ENCODE results near the gene EPN1. TPM values are rescaled to one million over a fixed set of nuclear protein-coding genes. Genes with fewer than 3 reads are reported as not detected.

Gene EPN1
- polyA plus RNA-seq, 1 of the 3 experiments (the other 2 are of a cell fraction): 134 TPM

DNA sequence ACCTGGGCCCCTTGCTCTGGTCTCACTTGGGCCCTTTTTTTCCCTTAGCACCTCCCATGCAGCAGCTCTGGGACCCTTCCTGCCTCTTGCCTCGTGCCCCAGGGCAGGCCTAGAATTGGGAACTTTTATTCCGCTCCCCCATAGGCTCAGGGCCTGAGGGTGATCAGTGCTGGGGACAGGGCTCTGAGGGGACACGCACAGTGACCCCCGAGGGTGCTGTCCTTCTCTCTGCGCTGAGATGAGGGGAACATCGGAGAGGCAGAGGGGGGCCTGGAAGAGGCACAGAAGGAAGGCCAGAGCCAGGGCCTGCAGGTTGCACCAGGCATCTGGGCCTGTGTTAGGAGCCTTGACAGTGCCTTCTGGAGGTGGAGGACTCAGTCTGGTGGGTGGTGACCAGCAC is 10.8 kb downstream of the EPN1 start:
- no peaks in the 10 kb centered on the region for H3K9me3 ChIP-seq
- H3F3A ChIP-seq (replicated peaks; ENCODE audit: insufficient read depth): no peaks in the 10 kb centered on the region
- H2AFZ ChIP-seq (ENCODE audit: low read depth): no peak overlapping the region
- 96% methylated on average over 6 of the region's 6 CpGs for WGBS (ENCODE audit: low lambda C conversion rate)
- no peak overlapping the region for H3K4me3 ChIP-seq (ENCODE audit: low read depth in 2 of 2, low read length in 1 of 2)
- H3K36me3 ChIP-seq (replicated peaks in 1 of 2; ENCODE audit: control insufficient read depth in 1 of 2, insufficient read depth in 2 of 2, low read length in 1 of 2): peaks cover 16 to 57% of the 10 kb centered on the region in 2 experiments
- H3K27ac ChIP-seq (ENCODE audit: low read depth in 2 of 2, low read length in 1 of 2): no peak overlapping the region
- H4K20me1 ChIP-seq (ENCODE audit: insufficient read depth): peaks cover 69% of the 10 kb centered on the region
- peaks cover 56% of the 10 kb centered on the region for H3K79me2 ChIP-seq (ENCODE audit: insufficient read depth)
- TF ChIP-seq TCF12 (IDR thresholded peaks at IDR 0.05) (no peak), FOSL2 (IDR thresholded peaks at IDR 0.05; ENCODE audit: borderline replicate concordance, low read depth) (no peak)
- H3K9ac ChIP-seq: no peak overlapping the region
- DNase-seq: no peak
- no peak overlapping the region for H3K4me2 ChIP-seq
- no peaks in the 10 kb centered on the region for H3K27me3 ChIP-seq (ENCODE audit: insufficient read depth)
- no peaks in the 10 kb centered on the region for H3K9me2 ChIP-seq
- CTCF ChIA-PET: no interaction called here
- POLR2A ChIA-PET: no interaction called here
- H3K4me1 ChIP-seq (ENCODE audit: control insufficient read depth in 1 of 2, insufficient read depth in 2 of 2, low read depth in 1 of 2, low read length in 1 of 2): no peaks in the 10 kb centered on the region

GRCh38 chr19:55686311-55687050 is 11.5 kb downstream of the EPN1 start:
- DNase-seq: no peak
- H3K9me2 ChIP-seq: no peaks in the 10 kb centered on the region
- no peak overlapping the region for H2AFZ ChIP-seq (ENCODE audit: low read depth)
- WGBS (ENCODE audit: low lambda C conversion rate): 94% methylated on average over 24 of the region's 29 CpGs
- peaks cover 49% of the 10 kb centered on the region for H3K79me2 ChIP-seq (ENCODE audit: insufficient read depth)
- H3K36me3 ChIP-seq (replicated peaks in 1 of 2; ENCODE audit: control insufficient read depth in 1 of 2, insufficient read depth in 2 of 2, low read length in 1 of 2): peaks cover 9 to 57% of the 10 kb centered on the region in 2 experiments
- H3K27me3 ChIP-seq (ENCODE audit: insufficient read depth): no peaks in the 10 kb centered on the region
- H3F3A ChIP-seq (replicated peaks; ENCODE audit: insufficient read depth): no peaks in the 10 kb centered on the region
- peaks cover 62% of the 10 kb centered on the region for H4K20me1 ChIP-seq (ENCODE audit: insufficient read depth)
- ChIA-PET CTCF (interaction anchor here (1.1 kb wide), 1 partner anchor 17 kb away, joined by 3 read pairs; no protein-coding TSS in a partner anchor), POLR2A (no interaction called here)
- H3K9me3 ChIP-seq: no peaks in the 10 kb centered on the region
- TF ChIP-seq, protein P1, sequence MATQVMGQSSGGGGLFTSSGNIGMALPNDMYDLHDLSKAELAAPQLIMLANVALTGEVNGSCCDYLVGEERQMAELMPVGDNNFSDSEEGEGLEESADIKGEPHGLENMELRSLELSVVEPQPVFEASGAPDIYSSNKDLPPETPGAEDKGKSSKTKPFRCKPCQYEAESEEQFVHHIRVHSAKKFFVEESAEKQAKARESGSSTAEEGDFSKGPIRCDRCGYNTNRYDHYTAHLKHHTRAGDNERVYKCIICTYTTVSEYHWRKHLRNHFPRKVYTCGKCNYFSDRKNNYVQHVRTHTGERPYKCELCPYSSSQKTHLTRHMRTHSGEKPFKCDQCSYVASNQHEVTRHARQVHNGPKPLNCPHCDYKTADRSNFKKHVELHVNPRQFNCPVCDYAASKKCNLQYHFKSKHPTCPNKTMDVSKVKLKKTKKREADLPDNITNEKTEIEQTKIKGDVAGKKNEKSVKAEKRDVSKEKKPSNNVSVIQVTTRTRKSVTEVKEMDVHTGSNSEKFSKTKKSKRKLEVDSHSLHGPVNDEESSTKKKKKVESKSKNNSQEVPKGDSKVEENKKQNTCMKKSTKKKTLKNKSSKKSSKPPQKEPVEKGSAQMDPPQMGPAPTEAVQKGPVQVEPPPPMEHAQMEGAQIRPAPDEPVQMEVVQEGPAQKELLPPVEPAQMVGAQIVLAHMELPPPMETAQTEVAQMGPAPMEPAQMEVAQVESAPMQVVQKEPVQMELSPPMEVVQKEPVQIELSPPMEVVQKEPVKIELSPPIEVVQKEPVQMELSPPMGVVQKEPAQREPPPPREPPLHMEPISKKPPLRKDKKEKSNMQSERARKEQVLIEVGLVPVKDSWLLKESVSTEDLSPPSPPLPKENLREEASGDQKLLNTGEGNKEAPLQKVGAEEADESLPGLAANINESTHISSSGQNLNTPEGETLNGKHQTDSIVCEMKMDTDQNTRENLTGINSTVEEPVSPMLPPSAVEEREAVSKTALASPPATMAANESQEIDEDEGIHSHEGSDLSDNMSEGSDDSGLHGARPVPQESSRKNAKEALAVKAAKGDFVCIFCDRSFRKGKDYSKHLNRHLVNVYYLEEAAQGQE (IDR thresholded peaks at IDR 0.05; ENCODE audit: low read depth, low read length): no peak
- TF ChIP-seq TAF1 (IDR thresholded peaks at IDR 0.05; ENCODE audit: borderline replicate concordance, low read depth, low read length): no peak
- no peaks in the 10 kb centered on the region for H3K4me1 ChIP-seq (ENCODE audit: control insufficient read depth in 1 of 2, insufficient read depth in 2 of 2, low read depth in 1 of 2, low read length in 1 of 2)
- no peak overlapping the region for H3K9ac ChIP-seq
- no peak overlapping the region for H3K4me2 ChIP-seq
- no peak overlapping the region for H3K27ac ChIP-seq (ENCODE audit: low read depth in 2 of 2, low read length in 1 of 2)
- no peak overlapping the region for H3K4me3 ChIP-seq (ENCODE audit: low read depth in 2 of 2, low read length in 1 of 2)

All from SK-N-SH (cell line).